K562 (cell line): ENCODE measurements around the gene KAT7. TPM values are rescaled to one million over a fixed set of nuclear protein-coding genes. Genes with fewer than 3 reads are reported as not detected.

Experiments used
- ARID1B ChIP-seq: fragments of 450-650 bp; IDR thresholded peaks from 2 replicates; pipeline ENCODE4 v1.6.1; 2016; ENCODE audit warnings: antibody characterized with exemption, mild to moderate bottlenecking, inconsistent platforms
- ATF1 ChIP-seq, 2 experiments: fragments of 450-650 bp in 1 of 2; IDR thresholded peaks; 2 replicates each; pipeline ENCODE4 v1.6.1; 2016; ENCODE audit warnings: missing compliant biosample characterization in 1 of 2, missing genetic modification characterization in 1 of 2
- ATF7 ChIP-seq: fragments of 450-650 bp; IDR thresholded peaks from 2 replicates; pipeline ENCODE4 v1.7.1; 2014; ENCODE audit warnings: mild to moderate bottlenecking, moderate library complexity
- BACH1 ChIP-seq: fragments of 200-800 bp; sonication (Bioruptor generic); IDR thresholded peaks from 2 replicates; pipeline ENCODE4 v1.6.1; 2016; ENCODE audit warnings: missing genetic modification characterization, missing compliant biosample characterization
- E2F4 ChIP-seq: sonication (generic); formaldehyde crosslinking; IDR thresholded peaks from 2 replicates; pipeline ENCODE4 v1.8.0; 2022; ENCODE audit warnings: mild to moderate bottlenecking, low read depth, missing genetic modification reagents
- ELF1 ChIP-seq: fragments of 200-800 bp; sonication (Bioruptor generic); IDR thresholded peaks from 2 replicates; pipeline ENCODE4 v1.6.1; 2016; ENCODE audit warnings: missing genetic modification characterization, missing compliant biosample characterization
- ETV6 ChIP-seq, 3 experiments: fragments of 150-350 bp in 1 of 3; sonication (generic) in 1 of 3; formaldehyde crosslinking in 1 of 3; IDR thresholded peaks; 2 replicates each; pipeline versions ENCODE4 v1.6.1 to v1.8.0; 2014 to 2022; ENCODE audit warnings: borderline replicate concordance in 2 of 3, low read depth in 2 of 3, antibody characterized with exemption in 1 of 3, low read length in 1 of 3, mild to moderate bottlenecking in 1 of 3, missing genetic modification reagents in 1 of 3
- ILK ChIP-seq: fragments of 450-650 bp; IDR thresholded peaks from 2 replicates; pipeline ENCODE4 v1.6.1; 2016; ENCODE audit warnings: missing genetic modification characterization, low read depth, mild to moderate bottlenecking, missing compliant biosample characterization, moderate library complexity, borderline replicate concordance
- MAZ ChIP-seq, 2 experiments: fragments of 450-650 bp in 1 of 2; sonication (generic) in 1 of 2; formaldehyde crosslinking; IDR thresholded peaks in 1 of 2; conservative IDR thresholded peaks in 1 of 2; 2 replicates each; pipeline versions ENCODE4 v1.4.0 to v1.5.0; 2020; ENCODE audit warnings: mild to moderate bottlenecking in 1 of 2, missing genetic modification reagents in 1 of 2
- MXD1 ChIP-seq: fragments of 250-450 bp; sonication (Bioruptor Pico); IDR thresholded peaks from 2 replicates; pipeline ENCODE4 v1.8.0; 2021; ENCODE audit warnings: borderline replicate concordance, mild to moderate bottlenecking, moderate library complexity; ENCODE audit not compliant: poor library complexity, severe bottlenecking
- NFE2L1 ChIP-seq: fragments of 450-650 bp; IDR thresholded peaks from 2 replicates; pipeline ENCODE4 v1.6.1; 2016; ENCODE audit warnings: missing genetic modification characterization, low read depth, mild to moderate bottlenecking, missing compliant biosample characterization, moderate library complexity, borderline replicate concordance
- NKRF ChIP-seq: fragments of 450-650 bp; IDR thresholded peaks from 2 replicates; pipeline ENCODE4 v1.6.1; 2016; ENCODE audit warnings: borderline replicate concordance
- PRDM10 ChIP-seq: fragments of 450-650 bp; IDR thresholded peaks from 2 replicates; pipeline ENCODE4 v1.6.1; 2018; ENCODE audit not compliant: partially characterized antibody
- RAD21 ChIP-seq, 2 experiments: fragments of 250-450 bp in 1 of 2; fragments of 450-650 bp in 1 of 2; sonication (Bioruptor Pico) in 1 of 2; formaldehyde crosslinking in 1 of 2; IDR thresholded peaks in 1 of 2; conservative IDR thresholded peaks in 1 of 2; 2 replicates each; pipeline versions ENCODE4 v1.4.0 to v1.8.0; 2020 to 2022; ENCODE audit warnings: mild to moderate bottlenecking in 2 of 2, moderate library complexity in 1 of 2
- TEAD1 ChIP-seq, 2 experiments: fragments of 450-650 bp in 1 of 2; sonication (generic) in 1 of 2; formaldehyde crosslinking; IDR thresholded peaks; 2 replicates each; pipeline versions ENCODE4 v1.4.0 to v1.8.0; 2020 to 2022; ENCODE audit warnings: mild to moderate bottlenecking in 2 of 2, missing genetic modification reagents in 1 of 2
- ZNF644 ChIP-seq: fragments of 200-800 bp; sonication (Bioruptor generic); IDR thresholded peaks from 2 replicates; pipeline ENCODE4 v1.6.1; 2016; ENCODE audit warnings: low read depth, missing genetic modification characterization, missing compliant biosample characterization
- polyA plus RNA-seq, 8 experiments: library from polyadenylated mRNA; depleted of rRNA in 4 of 8; stranded (reverse) in 5 of 8; unstranded in 3 of 8; fragments of >200 nt; fragmentation: Nextera tagmentation in 2 of 8; fragmentation: Illumina TruSeq in 1 of 8; extraction: Ambion mirVana in 2 of 8; extraction: Trizol in 1 of 8; gene quantifications; 2 replicates each; pipeline versions ENCODE4 v1.2.1 to v1.2.3, GENCODE V29; 2011 to 2014; ENCODE audit warnings: inconsistent platforms in 1 of 8, missing spikeins in 1 of 8
- total RNA-seq, 7 experiments: library from RNA; depleted of rRNA in 6 of 7; stranded (reverse); fragments of >200 nt in 6 of 7; fragmentation: Illumina TruSeq in 2 of 7; extraction: Trizol in 2 of 7; gene quantifications; 2 replicates each; pipeline versions ENCODE4 v1.2.1 to v1.2.3, GENCODE V29; 2011 to 2021; ENCODE audit warnings: low replicate concordance in 1 of 7

Gene KAT7
- total and polyA plus RNA-seq, 9 of the 15 experiments (the other 6 are each of a cell fraction or from before 2014, with no cell fraction given), result 10.8 to 57.3 (median 34.8) TPM

- TF ChIP-seq MXD1 (CRISPR knock-in tag) (no peak), ARID1B (0 out of 2 replicates have a peak, but pooled peaks have one; percentile 22), BACH1 (tag) (no peak), NKRF (0 out of 2 replicates have a peak, but pooled peaks have one; percentile 46), RAD21 (CRISPR knock-in tag; conservative IDR thresholded peaks at IDR 0.05 in 1 of 2, IDR thresholded peaks at IDR 0.05 in 1 of 2) (peak; percentile 70 to 78), ILK (no peak), MAZ (CRISPR knock-in tag; conservative IDR thresholded peaks at IDR 0.05 in 1 of 2, IDR thresholded peaks at IDR 0.05 in 1 of 2) (peak; percentile 66 to 88), ATF1 (CRISPR knock-in tag; IDR thresholded peaks at IDR 0.05) (no peak), ATF1 (tag; IDR thresholded peaks at IDR 0.05) (peak; percentile 36; the same call in 1 of the 2 replicates), ZNF644 (tag) (no peak), ELF1 (tag) (no peak), TEAD1 (CRISPR knock-in tag; IDR thresholded peaks at IDR 0.05) (peak in 1 of 2 experiments; percentile 40; a peak in 1 of 4 replicates), ATF7 (0 out of 2 replicates have a peak, but pooled peaks have one; percentile 26), PRDM10 (peak; percentile 70), NFE2L1 (tag) (no peak), E2F4 (CRISPR knock-in tag) (0 out of 2 replicates have a peak, but pooled peaks have one; percentile 49), ETV6 (IDR thresholded peaks at IDR 0.05; ENCODE audit: borderline replicate concordance in 1 of 2, low read depth in 2 of 2, low read length in 1 of 2) (no peak), ETV6 (CRISPR knock-in tag; IDR thresholded peaks at IDR 0.05; ENCODE audit: borderline replicate concordance) (no peak)
Measured at GRCh38 chr17:49851387-49852291, 63.2 kb downstream of the KAT7 start (continued).
